ENCODE results near the gene DIP2B. TPM values are rescaled to one million over a fixed set of nuclear protein-coding genes. Genes with fewer than 3 reads are reported as not detected.
A peak's percentile ranks its signal among the peaks of the same experiment; 100 is the strongest.
"Not testable (repeated sequence)": the region's sequence is repeated elsewhere in the genome, so short reads cannot be mapped to it uniquely, and the experiment has no call there.

DIP2B gene
- total RNA-seq, 1 experiment from 2014 or later, result 11.8 TPM

DNA sequence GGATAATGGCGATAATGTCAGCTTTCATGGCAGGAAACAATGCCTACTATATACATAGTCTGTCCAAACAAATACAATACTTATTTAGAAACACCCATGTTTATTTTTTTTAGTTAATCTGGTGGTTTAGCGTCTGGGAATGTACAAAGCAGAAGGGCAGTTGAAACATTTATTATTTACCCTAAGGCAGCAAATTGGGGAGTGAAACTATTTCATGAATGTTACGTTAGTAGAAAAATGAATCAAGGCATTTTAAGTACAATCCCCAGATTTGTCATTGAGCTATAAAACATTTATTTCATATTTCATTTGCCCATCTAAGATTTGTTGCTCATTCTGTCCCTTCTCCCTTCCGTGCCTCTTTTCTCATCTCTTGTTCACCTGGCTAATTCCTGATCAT lies 172.0 kb downstream of the DIP2B start:
- no peak for DNase-seq (ENCODE audit: low read depth)

DNA sequence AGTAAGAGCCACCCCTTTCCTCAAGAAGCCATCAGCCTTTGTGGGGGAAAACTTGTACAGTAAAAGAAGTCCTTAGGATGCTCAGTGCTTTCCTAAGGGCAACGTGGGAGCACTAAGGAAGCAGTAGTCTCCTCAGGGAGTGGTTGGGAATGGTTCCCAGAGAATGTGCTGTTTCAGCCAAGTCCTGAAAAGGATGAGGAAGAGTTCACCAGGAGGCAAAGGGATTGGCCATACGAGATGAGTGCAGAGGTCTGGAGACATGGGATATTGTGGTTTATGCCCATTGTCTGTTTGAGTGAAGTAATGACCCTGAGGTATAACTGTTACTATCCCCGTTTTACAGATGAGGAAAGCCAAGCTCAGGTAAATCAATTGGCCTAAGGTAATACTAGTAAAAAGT lies 173.1 kb downstream of the DIP2B start:
- peak; percentile 2 for DNase-seq (ENCODE audit: low read depth)

- DNase-seq (ENCODE audit: low read depth), result no peak
Measured at GRCh38 chr12:50678650-50679365, 174.0 kb downstream of the DIP2B start.

GRCh38 chr12:50679612-50680011 lies 174.8 kb downstream of the DIP2B start:
- no peak for DNase-seq (ENCODE audit: low read depth)

DNA sequence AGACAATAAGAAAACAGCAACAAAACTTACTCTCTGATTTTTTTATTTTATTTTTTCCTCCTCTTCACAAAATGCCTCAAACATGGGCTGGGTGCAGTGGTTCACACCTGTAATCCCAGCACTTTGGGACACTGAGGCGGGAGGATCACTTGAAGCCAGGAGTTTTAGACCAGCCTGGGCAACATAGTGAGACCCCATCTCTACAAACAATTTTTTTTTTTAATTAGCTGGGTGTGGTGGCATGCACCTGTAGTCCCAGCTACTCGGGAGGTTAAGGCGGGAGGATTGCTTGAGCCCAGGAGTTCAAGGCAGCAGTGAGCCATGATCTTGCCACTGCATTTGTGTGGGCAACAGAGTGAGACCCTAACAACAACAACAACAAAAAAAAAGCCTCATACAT lies 176.3 kb downstream of the DIP2B start:
- not testable (repeated sequence) for DNase-seq (ENCODE audit: low read depth)

DNA sequence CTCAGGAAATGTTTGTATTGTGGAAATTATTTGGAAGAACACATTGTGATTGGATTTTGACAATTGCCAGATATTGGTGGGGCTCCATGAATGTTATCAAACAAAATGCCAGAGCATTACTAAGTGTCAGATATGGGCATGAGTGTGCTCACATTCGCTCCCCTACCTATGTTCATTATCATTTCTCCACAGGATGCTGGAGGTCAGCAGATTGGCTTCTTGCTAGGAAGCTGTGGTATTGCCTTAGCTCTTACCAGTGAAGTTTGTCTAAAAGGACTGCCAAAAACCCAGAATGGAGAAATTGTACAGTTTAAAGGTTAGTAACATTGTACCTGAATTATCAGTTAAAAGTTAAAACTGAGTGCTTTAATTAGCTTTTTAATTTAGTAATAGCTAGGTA lies 180.9 kb downstream of the DIP2B start:
- no peak for DNase-seq (ENCODE audit: low read depth)

- no peak for DNase-seq (ENCODE audit: low read depth)
Measured at GRCh38 chr12:50686406-50686805, 181.6 kb downstream of the DIP2B start.

- no peak for DNase-seq (ENCODE audit: low read depth)
Measured at GRCh38 chr12:50686976-50687375, 182.2 kb downstream of the DIP2B start.

GRCh38 chr12:50689437-50689836 lies 184.7 kb downstream of the DIP2B start:
- DNase-seq (ENCODE audit: low read depth), result no peak

GRCh38 chr12:50690925-50691324 lies 186.1 kb downstream of the DIP2B start:
- peak; percentile 5 for DNase-seq (ENCODE audit: low read depth)

DNA sequence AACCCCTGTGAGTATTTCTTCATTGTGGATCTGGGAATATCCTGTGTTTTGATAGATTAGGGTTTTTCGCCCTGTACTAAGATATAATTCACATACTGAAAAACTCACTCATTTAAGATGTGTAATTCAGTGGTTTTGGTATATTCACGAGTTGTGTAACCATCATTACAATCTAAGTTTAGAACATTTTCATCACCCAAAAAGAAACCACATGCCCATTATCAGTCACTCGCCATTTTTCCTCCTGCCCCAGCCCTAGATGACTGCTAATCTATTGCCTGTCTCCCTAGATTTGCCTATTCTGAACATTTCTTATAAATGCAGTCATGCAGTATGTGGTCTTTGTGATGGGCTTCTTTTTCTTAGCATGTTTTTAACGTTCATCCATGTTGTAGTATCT lies 191.2 kb downstream of the DIP2B start:
- no peak for DNase-seq (ENCODE audit: low read depth)

- no peak for DNase-seq (ENCODE audit: low read depth)
Measured at GRCh38 chr12:50696931-50697330, 192.1 kb downstream of the DIP2B start.

GRCh38 chr12:50699154-50699553 lies 194.4 kb downstream of the DIP2B start:
- no peak for DNase-seq (ENCODE audit: low read depth)

- no peak for DNase-seq (ENCODE audit: low read depth)
Measured at GRCh38 chr12:50699940-50700339, 195.2 kb downstream of the DIP2B start.

GRCh38 chr12:50706606-50707005 lies 201.8 kb downstream of the DIP2B start:
- DNase-seq (ENCODE audit: low read depth), result no peak

DNA sequence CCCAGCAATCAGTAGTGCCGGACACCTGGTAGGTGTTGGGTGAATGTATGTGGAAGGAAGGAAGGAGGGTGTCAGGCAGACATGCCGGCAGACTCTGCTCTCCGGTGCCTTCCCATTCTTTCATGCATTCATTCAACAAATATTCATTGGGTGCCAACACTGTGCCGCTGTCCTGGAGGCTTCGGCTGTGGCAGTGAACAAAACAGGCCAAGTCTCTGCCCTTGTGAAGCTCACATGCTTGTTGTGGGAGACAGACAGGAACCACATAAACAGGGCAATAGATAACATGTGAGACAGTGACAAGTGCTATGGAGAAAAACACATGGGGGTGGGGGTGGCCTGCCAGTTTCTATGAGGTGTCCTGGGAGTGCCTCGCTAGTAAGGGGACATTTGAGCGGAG lies 202.6 kb downstream of the DIP2B start:
- no peak for DNase-seq (ENCODE audit: low read depth)

DNA sequence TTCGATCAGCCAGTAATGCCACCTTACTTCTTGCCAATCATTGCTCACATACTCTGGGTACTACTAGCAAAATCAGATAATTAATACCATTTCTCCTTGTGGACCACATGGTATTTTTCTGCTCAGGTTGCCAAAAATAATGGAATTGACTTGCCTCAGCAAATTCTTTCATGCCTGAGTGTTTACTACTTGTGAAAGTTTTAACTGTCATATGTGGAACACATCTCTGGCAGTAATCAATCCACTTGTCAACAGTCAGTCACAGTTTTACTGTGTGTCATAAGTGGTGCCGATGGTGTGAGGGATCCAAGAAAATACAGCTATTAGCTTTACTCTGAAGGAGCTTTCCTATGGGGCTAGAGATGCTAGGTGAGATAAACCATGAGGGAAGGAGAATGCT lies 203.8 kb downstream of the DIP2B start:
- DNase-seq (ENCODE audit: low read depth), result no peak

GRCh38 chr12:50711121-50711520 lies 206.3 kb downstream of the DIP2B start:
- no peak for DNase-seq (ENCODE audit: low read depth)

- no peak for DNase-seq (ENCODE audit: low read depth)
Measured at GRCh38 chr12:50715174-50715573, 210.4 kb downstream of the DIP2B start.

DNA sequence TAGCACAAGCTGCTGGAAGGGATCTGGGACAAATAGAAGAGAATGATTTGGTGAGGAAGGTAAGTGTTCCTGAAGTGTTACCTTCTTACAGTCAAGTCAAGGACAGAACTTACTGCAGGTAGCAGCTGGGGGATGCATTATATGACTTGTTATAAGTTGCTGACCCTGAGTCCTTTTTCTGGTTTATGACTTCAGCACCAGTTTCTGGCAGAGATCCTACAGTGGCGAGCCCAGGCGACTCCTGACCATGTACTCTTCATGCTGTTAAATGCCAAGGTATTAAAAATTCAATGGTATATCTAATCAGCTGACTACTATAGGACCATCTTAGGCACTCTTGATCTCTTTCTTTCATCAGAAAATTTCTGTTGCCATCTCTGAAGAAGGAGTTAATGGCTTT lies 214.0 kb downstream of the DIP2B start:
- no peak for DNase-seq (ENCODE audit: low read depth)

DNA sequence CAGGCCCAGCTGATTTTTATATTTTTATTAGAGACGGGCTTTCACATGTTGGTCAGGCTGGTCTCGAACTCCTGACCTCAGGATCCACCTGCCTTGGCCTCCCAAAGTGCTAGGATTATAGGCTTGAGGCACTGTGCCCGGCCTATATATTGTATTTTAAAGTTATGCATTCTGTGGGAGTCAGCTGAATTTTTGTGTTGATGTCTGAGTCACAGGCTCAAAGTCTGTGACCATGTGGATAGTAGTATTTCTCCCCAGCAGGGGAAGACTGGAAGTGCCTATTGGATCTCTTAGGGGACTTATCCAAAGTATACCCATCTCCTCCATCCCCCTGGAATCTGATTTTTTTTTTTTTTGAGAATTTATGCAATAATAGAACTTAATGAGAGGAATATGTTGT lies 215.3 kb downstream of the DIP2B start:
- no peak for DNase-seq (ENCODE audit: low read depth)

GRCh38 chr12:50720501-50720900 lies 215.7 kb downstream of the DIP2B start:
- DNase-seq (ENCODE audit: low read depth), result no peak

GRCh38 chr12:50723865-50724264 lies 219.1 kb downstream of the DIP2B start:
- DNase-seq (ENCODE audit: low read depth), result no peak
